Naive B cell (primary cell): ENCODE measurements around the gene KIF6. TPM values are rescaled to one million over a fixed set of nuclear protein-coding genes. Genes with fewer than 3 reads are reported as not detected.
"Not testable (repeated sequence)": the region's sequence is repeated elsewhere in the genome, so short reads cannot be mapped to it uniquely, and the experiment has no call there.

Experiments
- ATAC-seq, 2 donors: fragments of 150-1000 bp; cut with Tn5 transposase; 2 replicates each; pipeline ENCODE4 v1.10.0; 2021; ENCODE audit warnings: low read depth in 2 of 2, mild to moderate bottlenecking in 2 of 2, moderate library complexity in 2 of 2
- DNase-seq: peaks from one replicate; pipeline ENCODE4 v3.0.0; 2022
- H3K27ac Mint-ChIP-seq, 6 donors: one replicate each; pipeline ENCODE4 v1.8.0; 2020 to 2022; ENCODE audit warnings: mild to moderate bottlenecking in 6 of 6, mixed read lengths in 6 of 6, moderate library complexity in 5 of 6, inconsistent platforms in 2 of 6
- H3K27me3 Mint-ChIP-seq, 3 donors: one replicate each; pipeline ENCODE4 v1.8.0; 2021 to 2022; ENCODE audit warnings: mixed read lengths in 3 of 3, mild to moderate bottlenecking in 1 of 3
- H3K36me3 Mint-ChIP-seq, 2 donors: one replicate each; pipeline ENCODE4 v1.8.0; 2020 to 2022; ENCODE audit warnings: mixed read lengths in 2 of 2, inconsistent platforms in 1 of 2, mild to moderate bottlenecking in 1 of 2
- H3K4me1 Mint-ChIP-seq, 3 donors: one replicate each; pipeline ENCODE4 v1.8.0; 2020 to 2022; ENCODE audit warnings: mixed read lengths in 3 of 3, inconsistent platforms in 1 of 3, mild to moderate bottlenecking in 1 of 3, moderate library complexity in 1 of 3
- H3K4me3 Mint-ChIP-seq, 8 donors: one replicate each; pipeline ENCODE4 v1.8.0; 2020 to 2022; ENCODE audit warnings: mild to moderate bottlenecking in 8 of 8, mixed read lengths in 8 of 8, moderate library complexity in 8 of 8, inconsistent platforms in 2 of 8
- H3K9me3 Mint-ChIP-seq, 7 donors: one replicate each; pipeline ENCODE4 v1.8.0; 2020 to 2022; ENCODE audit warnings: mixed read lengths in 7 of 7, mild to moderate bottlenecking in 5 of 7, inconsistent platforms in 2 of 7, moderate library complexity in 1 of 7
- polyA plus RNA-seq, 6 donors: library from polyadenylated mRNA; unstranded; fragments of 300-500 nt; fragmentation: Illumina TruSeq; gene quantifications; one replicate each; pipeline ENCODE4 v1.2.3, GENCODE V29; 2021; ENCODE audit warnings: low read depth in 6 of 6

Gene KIF6
- polyA plus RNA-seq, 6 donors from 2014 or later: 0.16 to 0.19 TPM; not detected in 4

GRCh38 chr6:39527792-39528564 is 197.2 kb downstream of the KIF6 start:
- Mint-ChIP-seq H3K36me3 (no peaks in the 10 kb centered on the region), H3K4me1 (peaks cover 11 to 15% (median 14%) of the 10 kb centered on the region in 3 donors), H3K9me3 (peaks cover 0 to 2% (median 0%) of the 10 kb centered on the region in 7 donors), H3K27me3 (peaks cover 8 to 24% (median 11%) of the 10 kb centered on the region in 3 donors), H3K27ac (no peak overlapping the region), H3K4me3 (no peak overlapping the region)
- no peak for ATAC-seq
- DNase-seq: no peak

DNA sequence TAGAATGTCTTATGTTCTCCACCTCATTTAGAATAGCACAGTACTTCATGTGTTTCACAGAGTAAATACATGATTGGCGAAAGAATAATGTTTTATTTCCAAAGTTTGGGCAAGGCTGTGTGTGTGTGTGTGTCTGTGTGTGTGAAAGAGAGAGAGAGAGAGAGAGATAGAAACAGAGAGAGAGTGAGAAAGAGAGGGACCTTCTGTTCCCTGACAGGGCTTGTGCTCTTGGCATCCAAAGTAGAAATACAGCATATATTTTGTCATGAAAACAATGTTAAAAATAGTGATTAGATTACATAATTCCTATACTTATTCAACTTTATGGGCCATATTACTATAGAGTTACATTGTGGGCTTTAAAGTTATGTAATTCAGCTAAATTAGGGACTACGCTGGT is 201.2 kb downstream of the KIF6 start:
- H3K36me3 Mint-ChIP-seq: no peaks in the 10 kb centered on the region
- ATAC-seq (no peak), DNase-seq (no peak)
- H3K27me3 Mint-ChIP-seq: peaks cover 8 to 12% (median 8%) of the 10 kb centered on the region in 3 donors
- H3K4me3 Mint-ChIP-seq: no peak overlapping the region
- no peak overlapping the region for H3K27ac Mint-ChIP-seq
- H3K9me3 Mint-ChIP-seq: peaks cover 0 to 2% (median 0%) of the 10 kb centered on the region in 7 donors
- H3K4me1 Mint-ChIP-seq: no peaks in the 10 kb centered on the region

DNA sequence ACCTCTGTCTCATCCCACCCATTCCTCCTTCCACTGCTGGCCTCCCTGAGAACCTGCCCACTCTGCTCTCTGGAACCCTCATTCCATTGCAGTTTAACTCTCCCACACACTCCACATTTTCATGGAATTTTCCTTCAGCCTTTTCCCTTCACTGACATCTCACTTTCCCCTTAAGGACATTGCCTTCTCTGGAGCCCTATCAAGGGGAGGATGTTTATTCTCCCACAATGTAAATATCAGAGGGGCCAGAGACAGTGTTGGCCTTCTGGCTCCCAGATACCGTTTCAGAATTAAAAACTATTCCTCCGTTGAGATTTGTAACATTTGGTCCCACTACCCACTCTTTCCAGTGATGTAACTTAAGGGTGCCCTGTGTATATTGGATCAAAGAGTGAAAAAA is 203.2 kb downstream of the KIF6 start:
- Mint-ChIP-seq H3K27ac (no peak overlapping the region), H3K4me1 (no peaks in the 10 kb centered on the region), H3K27me3 (peaks cover 8 to 17% (median 10%) of the 10 kb centered on the region in 3 donors), H3K36me3 (no peaks in the 10 kb centered on the region), H3K4me3 (no peak overlapping the region), H3K9me3 (peaks cover 0 to under 1% (median 0%) of the 10 kb centered on the region in 7 donors)
- DNase-seq (no peak), ATAC-seq (no peak)

DNA sequence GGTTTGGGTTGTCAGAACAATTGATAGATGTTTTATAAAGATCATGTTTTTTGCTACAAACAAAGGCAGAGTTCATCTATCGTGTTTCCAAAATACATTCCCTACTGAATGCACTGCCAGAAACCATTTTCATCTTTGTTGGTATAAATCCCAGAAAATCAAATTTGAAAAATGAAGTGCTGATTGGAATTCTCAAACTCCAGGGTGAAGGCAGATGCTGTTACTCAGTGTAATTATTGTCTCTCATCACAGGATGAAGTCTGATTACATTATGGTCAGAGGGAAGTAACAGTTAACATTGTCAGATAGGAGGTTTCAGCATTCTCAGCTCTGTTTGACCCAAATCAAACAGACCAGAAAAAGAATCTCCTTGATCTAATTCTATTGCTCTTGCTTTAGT is 204.3 kb downstream of the KIF6 start:
- H3K36me3 Mint-ChIP-seq: no peaks in the 10 kb centered on the region
- DNase-seq: no peak
- H3K4me3 Mint-ChIP-seq: no peak overlapping the region
- peaks cover 0 to 1% (median 0%) of the 10 kb centered on the region in 7 donors for H3K9me3 Mint-ChIP-seq
- ATAC-seq: no peak
- H3K4me1 Mint-ChIP-seq: no peaks in the 10 kb centered on the region
- H3K27me3 Mint-ChIP-seq: peaks cover 2 to 13% (median 8%) of the 10 kb centered on the region in 3 donors
- H3K27ac Mint-ChIP-seq: no peak overlapping the region

DNA sequence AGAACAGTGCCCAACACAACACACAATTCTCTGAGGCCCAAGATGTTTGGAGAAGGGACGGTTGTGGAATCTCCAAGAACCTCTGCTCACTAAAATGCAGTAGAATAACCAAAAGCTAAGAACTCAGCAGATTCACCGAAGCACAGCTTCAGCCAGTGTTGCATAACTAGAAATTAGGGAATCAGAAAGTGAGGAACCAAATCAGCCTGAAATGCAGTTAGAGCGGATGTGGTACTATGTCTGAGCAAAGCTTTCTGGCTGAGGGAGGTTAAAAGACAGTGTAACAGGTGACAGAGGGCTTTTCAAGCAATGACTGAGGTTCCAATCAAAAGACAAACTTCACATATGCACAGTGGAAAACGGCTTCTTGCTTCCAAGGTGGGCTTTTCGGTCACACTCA is 204.8 kb downstream of the KIF6 start:
- peaks cover 3 to 12% (median 9%) of the 10 kb centered on the region in 3 donors for H3K27me3 Mint-ChIP-seq
- DNase-seq (no peak), ATAC-seq (no peak)
- H3K36me3 Mint-ChIP-seq: no peaks in the 10 kb centered on the region
- H3K9me3 Mint-ChIP-seq: peaks cover 0 to 1% (median 0%) of the 10 kb centered on the region in 7 donors
- H3K4me3 Mint-ChIP-seq: no peak overlapping the region
- no peak overlapping the region for H3K27ac Mint-ChIP-seq
- H3K4me1 Mint-ChIP-seq: no peaks in the 10 kb centered on the region

DNA sequence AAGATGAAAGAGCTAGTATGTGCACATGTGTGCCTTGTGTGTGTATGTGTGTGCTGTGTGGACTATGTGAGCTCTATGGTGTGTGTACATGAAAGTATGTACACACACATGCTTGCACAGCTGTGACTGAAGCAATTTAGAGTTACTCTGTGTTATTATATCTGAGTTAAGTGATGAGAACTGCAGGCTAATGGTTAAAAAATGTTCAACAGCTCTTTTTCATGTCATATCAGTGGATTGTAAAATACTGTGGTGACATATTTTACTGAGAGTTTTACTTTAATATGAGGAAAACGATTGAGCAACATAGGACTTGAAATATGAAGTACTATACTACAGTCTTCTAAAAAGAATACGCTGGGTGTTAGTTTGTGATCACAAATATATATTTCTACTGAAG is 207.0 kb downstream of the KIF6 start:
- H3K4me1 Mint-ChIP-seq: no peaks in the 10 kb centered on the region

GRCh38 chr6:39517756-39518155 is 207.5 kb downstream of the KIF6 start:
- H3K27ac Mint-ChIP-seq: no peak overlapping the region
- no peaks in the 10 kb centered on the region for H3K36me3 Mint-ChIP-seq
- ATAC-seq (no peak), DNase-seq (no peak)
- H3K27me3 Mint-ChIP-seq: peaks cover 6 to 17% (median 13%) of the 10 kb centered on the region in 3 donors
- H3K4me3 Mint-ChIP-seq: no peak overlapping the region
- H3K4me1 Mint-ChIP-seq: no peaks in the 10 kb centered on the region
- peaks cover 0 to 1% (median 0%) of the 10 kb centered on the region in 7 donors for H3K9me3 Mint-ChIP-seq

More for the DNA sequence above, 207.0 kb downstream of the KIF6 start:
- Mint-ChIP-seq H3K27me3 (peaks cover 6 to 17% (median 13%) of the 10 kb centered on the region in 3 donors), H3K36me3 (no peaks in the 10 kb centered on the region), H3K4me3 (no peak overlapping the region), H3K27ac (no peak overlapping the region), H3K9me3 (peaks cover 0 to 1% (median 0%) of the 10 kb centered on the region in 7 donors)
- ATAC-seq (no peak), DNase-seq (no peak)

- DNase-seq: no peak
- Mint-ChIP-seq H3K4me3 (no peak overlapping the region), H3K4me1 (no peaks in the 10 kb centered on the region), H3K27ac (no peak overlapping the region), H3K27me3 (peaks cover 6 to 17% (median 13%) of the 10 kb centered on the region in 3 donors), H3K36me3 (no peaks in the 10 kb centered on the region), H3K9me3 (peaks cover 0 to 1% (median 0%) of the 10 kb centered on the region in 7 donors)
- ATAC-seq: no peak
These were observed 208.7 kb downstream of the KIF6 start for GRCh38 chr6:39516471-39516870.

DNA sequence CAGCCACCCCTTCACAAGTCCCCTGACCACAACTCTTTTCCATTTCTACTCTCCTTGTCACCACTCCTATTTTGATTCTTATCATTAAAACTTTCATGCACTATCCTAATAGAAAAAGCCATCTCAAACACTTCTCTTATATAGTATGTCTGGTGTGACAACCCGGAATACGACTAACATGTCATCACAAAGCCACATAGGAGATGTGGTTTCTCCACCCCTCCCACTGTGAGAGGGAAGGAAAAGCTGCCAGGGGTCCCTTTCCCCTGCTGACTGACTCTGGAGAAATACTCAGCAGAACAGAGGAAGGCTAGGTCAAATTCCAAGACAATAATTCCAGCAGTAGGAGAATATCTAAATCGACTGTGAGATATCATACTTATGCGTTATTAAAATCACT is 209.7 kb downstream of the KIF6 start:
- Mint-ChIP-seq H3K27me3 (peaks cover 10 to 17% (median 13%) of the 10 kb centered on the region in 3 donors), H3K4me1 (no peaks in the 10 kb centered on the region), H3K27ac (no peak overlapping the region), H3K36me3 (no peaks in the 10 kb centered on the region), H3K9me3 (peaks cover 0 to 5% (median 3%) of the 10 kb centered on the region in 7 donors), H3K4me3 (peak overlapping the region in 1 of 8 donors; percentile 31)
- no peak for DNase-seq
- ATAC-seq: no peak

DNA sequence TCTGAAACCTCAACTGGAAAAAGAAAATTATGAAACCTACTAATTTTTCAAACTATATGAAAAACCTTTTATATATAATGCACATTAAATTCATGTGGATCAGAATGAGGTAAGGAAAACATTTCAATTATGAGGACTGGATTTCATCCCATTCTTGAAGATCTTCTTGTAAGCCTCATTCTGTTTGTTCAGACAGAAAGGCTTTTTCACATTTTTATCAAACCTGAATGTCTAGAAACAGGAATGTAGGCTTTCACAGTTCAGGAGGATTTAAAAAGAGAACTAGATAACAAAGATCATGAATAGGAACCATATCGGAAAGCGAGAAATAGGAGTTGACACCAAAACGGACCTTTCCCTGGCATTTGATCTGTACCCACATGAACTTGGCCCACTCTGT is 210.2 kb downstream of the KIF6 start:
- peaks cover 10 to 17% (median 13%) of the 10 kb centered on the region in 3 donors for H3K27me3 Mint-ChIP-seq
- H3K4me1 Mint-ChIP-seq: no peaks in the 10 kb centered on the region
- H3K36me3 Mint-ChIP-seq: no peaks in the 10 kb centered on the region
- no peak overlapping the region for H3K4me3 Mint-ChIP-seq
- DNase-seq: no peak
- H3K9me3 Mint-ChIP-seq: peaks cover 0 to 9% (median 3%) of the 10 kb centered on the region in 7 donors
- no peak for ATAC-seq
- no peak overlapping the region for H3K27ac Mint-ChIP-seq

- not testable (repeated sequence) for H3K4me3 Mint-ChIP-seq, H3K27ac Mint-ChIP-seq, H3K36me3 Mint-ChIP-seq, H3K4me1 Mint-ChIP-seq, DNase-seq, ATAC-seq
- Mint-ChIP-seq H3K27me3 (peaks cover 9 to 11% (median 10%) of the 10 kb centered on the region in 3 donors), H3K9me3 (peaks cover 3 to 20% (median 13%) of the 10 kb centered on the region in 7 donors)
These were observed 215.4 kb downstream of the KIF6 start for GRCh38 chr6:39509831-39510230.

GRCh38 chr6:39508515-39508914 is 216.7 kb downstream of the KIF6 start:
- Mint-ChIP-seq H3K4me3 (no peak overlapping the region), H3K36me3 (peaks cover 0 to 4% of the 10 kb centered on the region in 2 donors), H3K27me3 (peaks cover 9 to 17% (median 10%) of the 10 kb centered on the region in 3 donors), H3K4me1 (no peaks in the 10 kb centered on the region), H3K27ac (no peak overlapping the region), H3K9me3 (peaks cover 5 to 31% (median 16%) of the 10 kb centered on the region in 7 donors)
- ATAC-seq (no peak), DNase-seq (no peak)

DNA sequence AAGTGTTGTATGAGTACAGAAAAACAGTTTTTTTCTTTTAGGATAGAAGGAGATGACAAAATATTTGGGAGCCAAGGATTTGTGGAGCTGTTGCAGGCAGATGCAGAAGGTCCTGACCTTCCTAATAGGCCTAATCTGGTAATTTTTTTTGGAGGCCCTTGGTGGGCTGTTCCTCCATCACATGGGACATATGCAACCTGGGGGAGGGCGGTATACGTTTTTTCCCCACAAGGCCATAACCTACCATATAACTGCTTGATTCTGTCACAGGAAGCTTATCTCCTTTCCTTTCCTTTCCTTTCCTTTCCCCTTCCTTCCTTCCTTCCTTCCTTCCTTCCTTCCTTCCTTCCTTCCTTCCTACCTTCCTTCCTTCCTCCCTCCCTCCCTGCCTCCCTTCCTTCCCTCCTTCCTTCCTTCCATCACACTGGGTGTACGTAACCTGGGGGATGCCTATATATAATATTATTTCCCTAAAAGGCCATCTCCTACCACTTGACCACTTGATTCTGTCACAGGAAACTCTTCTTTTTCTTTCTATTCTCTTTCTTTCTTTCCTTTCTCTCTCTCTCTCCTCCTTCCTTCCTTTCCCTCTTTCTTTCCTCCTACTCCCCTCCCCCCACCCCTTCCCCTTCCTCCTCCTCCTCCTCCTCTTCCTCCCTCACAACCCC is 217.7 kb downstream of the KIF6 start:
- peak overlapping the region in 1 of 6 donors; percentile 59 for H3K27ac Mint-ChIP-seq
- no peak for DNase-seq
- peaks cover 7 to 10% of the 10 kb centered on the region in 2 donors for H3K36me3 Mint-ChIP-seq
- ATAC-seq: no peak
- no peaks in the 10 kb centered on the region for H3K4me1 Mint-ChIP-seq
- no peak overlapping the region for H3K4me3 Mint-ChIP-seq
- peaks cover 9 to 42% (median 27%) of the 10 kb centered on the region in 7 donors for H3K9me3 Mint-ChIP-seq
- peaks cover 9 to 28% (median 10%) of the 10 kb centered on the region in 3 donors for H3K27me3 Mint-ChIP-seq
